OCI-LY3 (cell line): ENCODE data around the gene BUD23.

ENCODE experiments used
- CTCF ChIP-seq: fragments of 200-600, 300-600 bp; sonication (generic); IDR thresholded peaks from 2 replicates; pipeline ENCODE4 v1.5.1; 2014; ENCODE audit warnings: antibody characterized with exemption, low read length, low read depth
- EZH2phosphoT487 ChIP-seq: fragments of 200-600 bp; shearing (Covaris generic); IDR thresholded peaks from 2 replicates; pipeline ENCODE4 v1.6.1; 2018; ENCODE audit warnings: antibody characterized with exemption, mixed run types, low read depth

- TF ChIP-seq CTCF (no peak), EZH2phosphoT487 (no peak)
These were observed 13.0 kb downstream of the BUD23 start for GRCh38 chr7:73696372-73696771.
